Fibroblast of lung (primary cell): ENCODE measurements around the gene COL4A1.

Experiments used
- EZH2 ChIP-seq: IDR thresholded peaks from 2 replicates; pipeline ENCODE4 v1.5.1; 2012; ENCODE audit warnings: low read length, control low read depth, mild to moderate bottlenecking; ENCODE audit errors: missing control alignments
- TF ChIP-seq, protein P1 (sequence below), 2 donors: IDR thresholded peaks in 1 of 2; conservative IDR thresholded peaks in 1 of 2; 1 replicate in 1 of 2; 2 replicates in 1 of 2; pipeline ENCODE4 v1.5.1; 2011 to 2012; ENCODE audit warnings: low read length in 2 of 2, control low read depth in 1 of 2, inconsistent platforms in 1 of 2, low read depth in 1 of 2, mild to moderate bottlenecking in 1 of 2

DNA sequence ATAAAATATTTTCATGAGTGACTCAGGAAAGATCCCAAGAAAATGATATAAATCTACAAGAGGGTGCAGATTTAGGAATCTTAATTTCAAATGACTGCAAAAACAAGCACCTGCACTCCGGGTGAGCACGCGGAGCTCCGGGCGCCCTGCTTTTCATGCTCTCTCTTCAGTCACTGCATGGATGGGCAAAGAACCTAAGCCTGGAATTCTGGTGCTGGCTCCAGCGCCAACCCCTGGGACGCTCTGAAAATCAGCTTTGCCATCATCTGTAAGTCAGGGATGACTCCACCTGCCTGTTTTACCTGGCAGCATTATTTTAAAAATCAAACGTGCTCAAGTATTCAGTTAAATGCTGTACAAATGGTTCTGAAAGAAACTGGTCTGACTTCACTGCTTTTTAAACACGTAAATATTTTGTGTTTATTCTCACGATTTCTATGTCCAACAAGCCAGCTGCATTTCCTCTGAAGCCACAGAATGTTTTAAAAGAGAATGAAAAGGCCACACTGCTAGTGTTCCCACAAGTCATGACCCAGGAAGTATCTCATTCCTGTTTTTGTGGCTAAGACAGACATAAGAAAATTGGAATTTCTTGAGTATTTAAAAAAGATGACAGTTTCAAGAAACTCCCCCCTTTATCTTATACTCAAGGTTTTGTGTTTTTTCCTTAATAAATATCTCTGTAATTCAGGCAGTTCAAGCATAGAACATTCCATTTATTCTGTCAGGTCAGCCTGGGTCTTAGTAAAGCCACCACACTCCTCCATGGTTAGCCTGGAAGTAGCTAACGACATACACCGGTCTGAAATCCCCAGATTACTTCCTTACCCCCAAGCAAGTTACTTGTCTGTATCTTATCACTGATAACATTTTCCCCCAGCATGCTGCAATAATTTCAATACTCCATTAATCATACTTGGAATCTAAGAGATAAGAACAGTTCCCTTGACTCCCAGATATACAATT lies 81.1 kb downstream of the COL4A1 start:
- TF ChIP-seq EZH2, result no peak
- TF ChIP-seq, protein P1, sequence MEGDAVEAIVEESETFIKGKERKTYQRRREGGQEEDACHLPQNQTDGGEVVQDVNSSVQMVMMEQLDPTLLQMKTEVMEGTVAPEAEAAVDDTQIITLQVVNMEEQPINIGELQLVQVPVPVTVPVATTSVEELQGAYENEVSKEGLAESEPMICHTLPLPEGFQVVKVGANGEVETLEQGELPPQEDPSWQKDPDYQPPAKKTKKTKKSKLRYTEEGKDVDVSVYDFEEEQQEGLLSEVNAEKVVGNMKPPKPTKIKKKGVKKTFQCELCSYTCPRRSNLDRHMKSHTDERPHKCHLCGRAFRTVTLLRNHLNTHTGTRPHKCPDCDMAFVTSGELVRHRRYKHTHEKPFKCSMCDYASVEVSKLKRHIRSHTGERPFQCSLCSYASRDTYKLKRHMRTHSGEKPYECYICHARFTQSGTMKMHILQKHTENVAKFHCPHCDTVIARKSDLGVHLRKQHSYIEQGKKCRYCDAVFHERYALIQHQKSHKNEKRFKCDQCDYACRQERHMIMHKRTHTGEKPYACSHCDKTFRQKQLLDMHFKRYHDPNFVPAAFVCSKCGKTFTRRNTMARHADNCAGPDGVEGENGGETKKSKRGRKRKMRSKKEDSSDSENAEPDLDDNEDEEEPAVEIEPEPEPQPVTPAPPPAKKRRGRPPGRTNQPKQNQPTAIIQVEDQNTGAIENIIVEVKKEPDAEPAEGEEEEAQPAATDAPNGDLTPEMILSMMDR (conservative IDR thresholded peaks at IDR 0.05 in 1 of 2, IDR thresholded peaks at IDR 0.05 in 1 of 2; ENCODE audit: low read depth in 1 of 2, low read length in 2 of 2), result no peak
